Liver (tissue), 9 donors: ENCODE data around the gene FGFBP2. TPM values are rescaled to one million over a fixed set of nuclear protein-coding genes. Genes with fewer than 3 reads are reported as not detected.
"Not testable (repeated sequence)": the region's sequence is repeated elsewhere in the genome, so short reads cannot be mapped to it uniquely, and the experiment has no call there.

Experiments used
- DNase-seq: peaks from one replicate; pipeline ENCODE4 v3.0.0-alpha.2; 2017; ENCODE audit warnings: low spot score
- H3K27ac ChIP-seq, 2 donors: one replicate each; pipeline ENCODE4 v1.7.0; 2013; ENCODE audit warnings: inconsistent platforms in 2 of 2, low read length in 2 of 2, control low read depth in 1 of 2, low read depth in 1 of 2, mild to moderate bottlenecking in 1 of 2
- H3K27me3 ChIP-seq, 4 donors: one replicate each; pipeline versions ENCODE4 v1.6.1 to v1.7.0; 2013; ENCODE audit warnings: low read length in 3 of 4, inconsistent platforms in 1 of 4, mild to moderate bottlenecking in 1 of 4, moderate library complexity in 1 of 4; ENCODE audit not compliant: control insufficient read depth in 4 of 4, insufficient read depth in 4 of 4
- H3K36me3 ChIP-seq, 4 donors: one replicate each; pipeline versions ENCODE4 v1.6.1 to v1.7.0; 2013; ENCODE audit warnings: low read length in 3 of 4, mild to moderate bottlenecking in 3 of 4, low read depth in 1 of 4, moderate library complexity in 1 of 4; ENCODE audit not compliant: control insufficient read depth in 4 of 4, insufficient read depth in 3 of 4
- H3K4me1 ChIP-seq, 4 donors: one replicate each; pipeline versions ENCODE4 v1.6.1 to v1.7.0; 2013; ENCODE audit warnings: low read length in 3 of 4, mild to moderate bottlenecking in 3 of 4, moderate library complexity in 1 of 4; ENCODE audit not compliant: control insufficient read depth in 4 of 4, insufficient read depth in 4 of 4
- H3K4me3 ChIP-seq, 3 donors: one replicate each; pipeline versions ENCODE4 v1.6.1 to v1.7.0; 2013; ENCODE audit warnings: low read length in 3 of 3, control low read depth in 1 of 3, low read depth in 1 of 3, mild to moderate bottlenecking in 1 of 3
- H3K9ac ChIP-seq, 2 donors: one replicate each; pipeline ENCODE4 v1.7.0; 2013; ENCODE audit warnings: low read length in 2 of 2, mild to moderate bottlenecking in 2 of 2, moderate library complexity in 2 of 2, control low read depth in 1 of 2, low read depth in 1 of 2
- H3K9me3 ChIP-seq, 4 donors: one replicate each; pipeline versions ENCODE4 v1.6.1 to v1.7.0; 2013; ENCODE audit warnings: low read length in 3 of 4; ENCODE audit not compliant: control insufficient read depth in 4 of 4
- EGR1 ChIP-seq, 2 donors: IDR thresholded peaks; 2 replicates each; pipeline ENCODE4 v1.6.1; 2016 to 2018; ENCODE audit warnings: antibody characterized with exemption in 2 of 2, low read depth in 2 of 2
- FOXA2 ChIP-seq: IDR thresholded peaks from 2 replicates; pipeline ENCODE4 v1.6.1; 2016; ENCODE audit warnings: antibody characterized with exemption
- HNF4G ChIP-seq: IDR thresholded peaks from 2 replicates; pipeline ENCODE4 v1.6.1; 2016; ENCODE audit warnings: antibody characterized with exemption
- JUND ChIP-seq, 2 donors: IDR thresholded peaks; 2 replicates each; pipeline ENCODE4 v1.6.1; 2016; ENCODE audit warnings: antibody characterized with exemption in 2 of 2
- NR2F2 ChIP-seq: IDR thresholded peaks from 2 replicates; pipeline ENCODE4 v1.6.1; 2016; ENCODE audit warnings: antibody characterized with exemption
- RXRA ChIP-seq, 2 donors: IDR thresholded peaks; 2 replicates each; pipeline ENCODE4 v1.6.1; 2017 to 2018; ENCODE audit warnings: antibody characterized with exemption in 2 of 2, mild to moderate bottlenecking in 1 of 2
- SP1 ChIP-seq: IDR thresholded peaks from 2 replicates; pipeline ENCODE4 v1.6.1; 2018; ENCODE audit warnings: antibody characterized with exemption, mild to moderate bottlenecking
- TAF1 ChIP-seq: conservative IDR thresholded peaks from 2 replicates; pipeline ENCODE4 v1.6.1; 2016; ENCODE audit warnings: antibody characterized with exemption, mild to moderate bottlenecking
- ZBTB33 ChIP-seq: IDR thresholded peaks from 2 replicates; pipeline ENCODE4 v1.6.1; 2016; ENCODE audit warnings: antibody characterized with exemption
- WGBS: extraction: QIAGEN DNeasy Blood & Tissue Kit; methylation state at CpG from one replicate; pipeline ENCODE4 v1.1.7; 2013; 5-methylcytosine and 5-hydroxymethylcytosine counted together
- polyA plus RNA-seq, 2 donors: library from polyadenylated mRNA; stranded (reverse) in 1 of 2; unstranded in 1 of 2; fragments of 200-250 nt in 1 of 2; fragments of >200 nt in 1 of 2; fragmentation: Nextera tagmentation in 1 of 2; extraction: Ambion mirVana in 1 of 2; gene quantifications; one replicate each; pipeline versions ENCODE4 v1.2.1 to v1.2.3, GENCODE V29; 2013 to 2015
- total RNA-seq, 2 donors: library from RNA; depleted of rRNA; stranded (reverse); fragments of >200 nt; gene quantifications; one replicate each; pipeline ENCODE4 v1.2.3, GENCODE V29; 2014
- TF ChIP-seq, protein P1 (sequence below): IDR thresholded peaks from 2 replicates; pipeline ENCODE4 v1.6.1; 2016; ENCODE audit warnings: antibody characterized with exemption, mild to moderate bottlenecking
- TF ChIP-seq, protein P2 (sequence below): fragments of 150-350 bp; IDR thresholded peaks from 2 replicates; pipeline ENCODE4 v1.5.1; 2017; ENCODE audit warnings: improper control_type of control experiment, low read depth, low read length; ENCODE audit not compliant: missing input control
- donor health status: healthy.
- donor health status: healthy.
- donor health status: healthy.
- donor health status: healthy.
- donor health status: healthy.

The FGFBP2 gene
- total and polyA plus RNA-seq, 4 donors, result 0.14 to 0.60 (median 0.25) TPM; not detected in 1

- Histone ChIP-seq H3K27me3 (peaks cover 0 to 3% (median 0%) of the 10 kb centered on the region in 4 donors), H3K9me3 (no peaks in the 10 kb centered on the region), H3K4me3 (no peak overlapping the region), H3K36me3 (no peaks in the 10 kb centered on the region), H3K27ac (no peak overlapping the region), H3K4me1 (no peaks in the 10 kb centered on the region), H3K9ac (no peak overlapping the region)
- no peak for TF ChIP-seq JUND (IDR thresholded peaks at IDR 0.05)
- no peak for TF ChIP-seq SP1
- TF ChIP-seq NR2F2, result no peak
- WGBS, result 53% methylated on average over 4 of the region's 4 CpGs
- DNase-seq, result no peak
Measured at GRCh38 chr4:15918484-15919129, 44.4 kb downstream of the FGFBP2 start.

DNA sequence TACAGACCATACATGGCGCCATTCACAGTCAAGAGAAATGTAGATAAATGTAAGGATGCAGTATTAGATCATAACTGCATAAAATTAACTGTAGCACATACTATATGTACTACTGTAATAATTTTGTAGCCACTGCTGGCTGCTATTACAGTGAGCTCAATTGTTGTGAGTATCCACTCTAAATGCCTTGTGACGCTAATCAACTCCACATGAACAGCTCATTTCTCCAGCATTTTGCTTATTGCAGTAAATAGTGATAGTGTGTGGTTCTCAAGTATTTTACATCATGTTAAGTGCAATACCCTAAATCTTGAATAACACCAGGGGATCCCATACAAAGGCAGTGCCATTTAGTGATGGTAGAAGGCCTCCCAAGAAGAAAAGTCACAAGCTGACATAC, 45.7 kb downstream of the FGFBP2 start:
- no peak overlapping the region for H3K9ac ChIP-seq
- no peaks in the 10 kb centered on the region for H3K4me1 ChIP-seq
- H3K9me3 ChIP-seq, result no peaks in the 10 kb centered on the region
- no peak overlapping the region for H3K4me3 ChIP-seq
- H3K27ac ChIP-seq, result no peak overlapping the region
- WGBS, result 69% methylated on average over 2 of the region's 2 CpGs
- H3K27me3 ChIP-seq, result peaks cover 0 to 5% (median 0%) of the 10 kb centered on the region in 4 donors
- DNase-seq, result no peak
- TF ChIP-seq, protein P1, sequence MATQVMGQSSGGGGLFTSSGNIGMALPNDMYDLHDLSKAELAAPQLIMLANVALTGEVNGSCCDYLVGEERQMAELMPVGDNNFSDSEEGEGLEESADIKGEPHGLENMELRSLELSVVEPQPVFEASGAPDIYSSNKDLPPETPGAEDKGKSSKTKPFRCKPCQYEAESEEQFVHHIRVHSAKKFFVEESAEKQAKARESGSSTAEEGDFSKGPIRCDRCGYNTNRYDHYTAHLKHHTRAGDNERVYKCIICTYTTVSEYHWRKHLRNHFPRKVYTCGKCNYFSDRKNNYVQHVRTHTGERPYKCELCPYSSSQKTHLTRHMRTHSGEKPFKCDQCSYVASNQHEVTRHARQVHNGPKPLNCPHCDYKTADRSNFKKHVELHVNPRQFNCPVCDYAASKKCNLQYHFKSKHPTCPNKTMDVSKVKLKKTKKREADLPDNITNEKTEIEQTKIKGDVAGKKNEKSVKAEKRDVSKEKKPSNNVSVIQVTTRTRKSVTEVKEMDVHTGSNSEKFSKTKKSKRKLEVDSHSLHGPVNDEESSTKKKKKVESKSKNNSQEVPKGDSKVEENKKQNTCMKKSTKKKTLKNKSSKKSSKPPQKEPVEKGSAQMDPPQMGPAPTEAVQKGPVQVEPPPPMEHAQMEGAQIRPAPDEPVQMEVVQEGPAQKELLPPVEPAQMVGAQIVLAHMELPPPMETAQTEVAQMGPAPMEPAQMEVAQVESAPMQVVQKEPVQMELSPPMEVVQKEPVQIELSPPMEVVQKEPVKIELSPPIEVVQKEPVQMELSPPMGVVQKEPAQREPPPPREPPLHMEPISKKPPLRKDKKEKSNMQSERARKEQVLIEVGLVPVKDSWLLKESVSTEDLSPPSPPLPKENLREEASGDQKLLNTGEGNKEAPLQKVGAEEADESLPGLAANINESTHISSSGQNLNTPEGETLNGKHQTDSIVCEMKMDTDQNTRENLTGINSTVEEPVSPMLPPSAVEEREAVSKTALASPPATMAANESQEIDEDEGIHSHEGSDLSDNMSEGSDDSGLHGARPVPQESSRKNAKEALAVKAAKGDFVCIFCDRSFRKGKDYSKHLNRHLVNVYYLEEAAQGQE, result no peak
- no peaks in the 10 kb centered on the region for H3K36me3 ChIP-seq

GRCh38 chr4:15916358-15916757, 46.6 kb downstream of the FGFBP2 start:
- not testable (repeated sequence) for H3K4me3 ChIP-seq
- WGBS, result 92% methylated on average over 9 of the region's 9 CpGs

DNA sequence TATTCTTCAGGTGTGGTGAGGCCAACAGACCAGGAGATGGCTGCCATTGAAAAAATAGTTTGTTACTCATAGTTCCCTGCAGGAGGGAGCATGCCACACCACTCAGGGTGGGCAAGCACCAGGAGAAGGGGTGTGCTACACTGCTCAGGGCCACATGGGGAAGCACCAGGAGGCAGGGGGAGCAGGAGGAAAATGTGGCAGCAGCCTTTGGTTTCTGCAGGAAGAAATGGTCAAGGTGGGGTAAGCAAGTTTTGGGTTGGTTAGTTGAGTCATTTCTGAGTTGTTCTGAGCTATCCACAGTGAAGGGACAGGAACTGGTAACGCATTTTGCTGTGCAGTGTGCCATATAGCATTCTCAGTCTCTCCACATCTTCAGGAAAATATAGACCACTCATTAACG, 48.2 kb downstream of the FGFBP2 start:
- WGBS, result 82% methylated on average over 2 of the region's 2 CpGs
- Histone ChIP-seq H3K4me3 (no peak overlapping the region), H3K9ac (no peak overlapping the region), H3K36me3 (no peaks in the 10 kb centered on the region), H3K4me1 (no peaks in the 10 kb centered on the region), H3K27ac (no peak overlapping the region), H3K9me3 (no peaks in the 10 kb centered on the region), H3K27me3 (peaks cover 0 to 8% (median 0%) of the 10 kb centered on the region in 4 donors)
- no peak for DNase-seq
- TF ChIP-seq FOXA2 (no peak), RXRA (IDR thresholded peaks at IDR 0.05) (no peak), EGR1 (IDR thresholded peaks at IDR 0.05; ENCODE audit: low read depth in 2 of 2) (no peak), NR2F2 (no peak), TAF1 (no peak), ZBTB33 (no peak), JUND (IDR thresholded peaks at IDR 0.05) (no peak), HNF4G (no peak)
- TF ChIP-seq, protein P1, result no peak
- TF ChIP-seq, protein P2, sequence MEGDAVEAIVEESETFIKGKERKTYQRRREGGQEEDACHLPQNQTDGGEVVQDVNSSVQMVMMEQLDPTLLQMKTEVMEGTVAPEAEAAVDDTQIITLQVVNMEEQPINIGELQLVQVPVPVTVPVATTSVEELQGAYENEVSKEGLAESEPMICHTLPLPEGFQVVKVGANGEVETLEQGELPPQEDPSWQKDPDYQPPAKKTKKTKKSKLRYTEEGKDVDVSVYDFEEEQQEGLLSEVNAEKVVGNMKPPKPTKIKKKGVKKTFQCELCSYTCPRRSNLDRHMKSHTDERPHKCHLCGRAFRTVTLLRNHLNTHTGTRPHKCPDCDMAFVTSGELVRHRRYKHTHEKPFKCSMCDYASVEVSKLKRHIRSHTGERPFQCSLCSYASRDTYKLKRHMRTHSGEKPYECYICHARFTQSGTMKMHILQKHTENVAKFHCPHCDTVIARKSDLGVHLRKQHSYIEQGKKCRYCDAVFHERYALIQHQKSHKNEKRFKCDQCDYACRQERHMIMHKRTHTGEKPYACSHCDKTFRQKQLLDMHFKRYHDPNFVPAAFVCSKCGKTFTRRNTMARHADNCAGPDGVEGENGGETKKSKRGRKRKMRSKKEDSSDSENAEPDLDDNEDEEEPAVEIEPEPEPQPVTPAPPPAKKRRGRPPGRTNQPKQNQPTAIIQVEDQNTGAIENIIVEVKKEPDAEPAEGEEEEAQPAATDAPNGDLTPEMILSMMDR, result no peak

More at GRCh38 chr4:15916358-15916757, 46.6 kb downstream of the FGFBP2 start:
- not testable (repeated sequence) for H3K27ac ChIP-seq, DNase-seq, H3K36me3 ChIP-seq, H3K27me3 ChIP-seq, H3K4me1 ChIP-seq, H3K9me3 ChIP-seq, H3K9ac ChIP-seq
